Mucosa of gallbladder (tissue), 1 donor: ENCODE measurements around the gene CENPVL3. TPM values are rescaled to one million over a fixed set of nuclear protein-coding genes. Genes with fewer than 3 reads are reported as not detected.
A peak's percentile ranks its signal among the peaks of the same experiment; 100 is the strongest.
"Not testable (repeated sequence)": the region's sequence is repeated elsewhere in the genome, so short reads cannot be mapped to it uniquely, and the experiment has no call there.

Source experiments
- DNase-seq: peaks from one replicate; pipeline ENCODE4 v3.0.0-alpha.2; 2020; ENCODE audit warnings: low spot score
- total RNA-seq: library from RNA; stranded (reverse); gene quantifications from one replicate; pipeline ENCODE4 v1.2.1, GENCODE V29; 2021
- donor health status: DM: no; HTN: no; CAD: no.

CENPVL3 gene
- total RNA-seq, result not detected

GRCh38 chrX:51618241-51619155 is at the start of gene CENPVL3:
TSS of gene CENPVL3 (minus strand) at chrX:51618912. CDS start at chrX:51618873, 39 bp downstream.
- not testable (repeated sequence) for DNase-seq

- no peak for DNase-seq
Measured at GRCh38 chrX:51665981-51666380, 47.3 kb upstream of the CENPVL3 start.

DNA sequence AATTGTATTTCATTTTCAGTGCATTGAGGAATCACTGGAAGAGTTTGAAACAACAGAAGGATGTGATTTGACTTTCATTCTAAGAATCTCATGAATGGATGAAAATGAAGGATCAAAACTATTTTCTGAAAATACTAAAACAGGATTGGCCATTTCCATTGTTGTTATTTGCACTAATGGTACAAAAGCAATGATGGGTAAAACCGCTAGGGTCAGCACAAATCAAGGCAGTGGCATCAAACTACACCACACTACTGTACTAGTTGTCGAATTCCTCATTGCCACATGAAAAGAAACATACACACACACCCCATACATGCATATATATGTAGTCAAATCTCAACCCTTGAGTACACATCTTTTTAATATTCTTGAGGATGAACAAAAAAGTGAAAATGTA is 24.7 kb upstream of the CENPVL3 start:
- DNase-seq, result no peak

- DNase-seq, result peak; percentile 17
Measured at GRCh38 chrX:51641421-51642021, 22.8 kb upstream of the CENPVL3 start.

DNA sequence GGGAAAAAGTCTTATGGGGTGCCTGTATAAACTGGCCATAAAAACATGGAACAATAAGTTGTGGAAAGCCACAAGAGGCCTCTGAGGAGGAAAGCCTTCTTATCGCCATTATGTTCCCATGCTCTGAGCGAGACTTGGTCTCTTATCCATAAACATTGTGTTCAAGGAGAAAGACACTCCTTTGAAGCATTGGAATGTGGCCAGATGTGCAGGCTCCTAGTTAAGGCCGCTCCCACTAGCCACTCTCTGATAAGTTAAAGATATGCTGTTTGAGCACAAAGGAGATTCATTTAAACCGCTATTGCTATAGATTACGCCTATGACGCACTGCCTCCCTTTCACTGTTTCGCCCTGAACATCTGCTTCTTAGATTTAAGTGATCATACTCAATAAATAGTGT is 17.8 kb upstream of the CENPVL3 start:
- DNase-seq, result not testable (repeated sequence)

GRCh38 chrX:51614353-51615012 is 4.2 kb downstream of the CENPVL3 start:
- DNase-seq, result no peak

DNA sequence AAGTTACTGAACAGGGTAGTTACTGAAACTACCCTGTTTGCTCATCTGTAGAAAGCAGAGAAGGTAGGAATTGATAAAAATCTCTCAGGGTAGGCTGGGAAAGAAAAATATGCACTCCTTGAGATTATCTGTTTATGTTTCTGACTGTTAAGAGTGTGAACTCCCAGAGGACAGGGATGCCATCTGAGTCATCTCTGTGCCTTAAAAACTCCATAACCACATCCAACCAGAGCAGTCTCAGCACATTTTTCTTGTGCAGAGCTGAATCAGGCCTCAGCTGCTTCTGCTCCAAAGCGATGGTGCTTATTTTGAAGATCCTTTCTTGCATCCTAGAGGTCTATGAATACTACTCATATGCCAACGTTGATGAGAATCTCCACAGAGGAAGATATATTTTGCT is 9.9 kb downstream of the CENPVL3 start:
- DNase-seq, result no peak

GRCh38 chrX:51608126-51608525 is 10.6 kb downstream of the CENPVL3 start:
- DNase-seq, result no peak

GRCh38 chrX:51606446-51606845 is 12.3 kb downstream of the CENPVL3 start:
- no peak for DNase-seq

- no peak for DNase-seq
Measured at GRCh38 chrX:51598899-51599298, 19.8 kb downstream of the CENPVL3 start.

DNA sequence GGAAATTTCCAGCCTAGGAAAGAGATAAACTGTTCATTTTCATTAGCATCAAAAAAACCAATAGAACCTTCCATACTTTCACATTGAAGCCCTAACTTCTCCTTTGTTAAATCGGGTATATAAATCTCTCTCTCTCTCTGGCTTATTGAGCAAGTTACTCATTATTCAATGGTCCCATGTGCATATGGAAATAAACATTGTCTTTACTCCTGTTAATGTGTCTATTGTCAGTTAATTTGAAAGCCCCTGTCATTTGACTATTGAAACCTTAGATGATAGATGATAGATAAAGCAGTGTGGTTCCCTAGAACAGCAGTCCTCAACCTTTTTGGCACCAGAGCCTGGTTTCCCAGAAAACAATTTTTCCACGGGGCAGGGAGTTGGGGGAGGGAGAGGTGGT is 46.8 kb downstream of the CENPVL3 start:
- no peak for DNase-seq

DNA sequence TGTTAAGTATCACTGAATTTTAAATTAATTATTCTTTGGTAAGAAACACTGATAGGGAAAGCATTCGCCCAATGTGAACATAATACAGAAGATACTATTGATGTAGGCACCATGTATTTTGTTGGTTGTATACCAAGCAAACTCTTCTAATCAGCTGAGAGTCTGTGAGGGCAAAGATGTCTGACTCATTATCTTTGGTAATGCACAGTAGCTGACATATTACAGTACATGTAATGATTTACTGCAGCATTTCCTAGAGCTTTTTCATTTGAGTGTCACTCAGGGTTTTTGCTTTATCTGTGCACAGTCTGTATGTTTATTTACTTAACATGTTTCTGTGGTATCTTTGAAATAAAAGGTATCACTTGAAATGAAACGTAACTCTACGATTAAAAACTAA is 49.2 kb downstream of the CENPVL3 start:
- DNase-seq, result no peak

DNA sequence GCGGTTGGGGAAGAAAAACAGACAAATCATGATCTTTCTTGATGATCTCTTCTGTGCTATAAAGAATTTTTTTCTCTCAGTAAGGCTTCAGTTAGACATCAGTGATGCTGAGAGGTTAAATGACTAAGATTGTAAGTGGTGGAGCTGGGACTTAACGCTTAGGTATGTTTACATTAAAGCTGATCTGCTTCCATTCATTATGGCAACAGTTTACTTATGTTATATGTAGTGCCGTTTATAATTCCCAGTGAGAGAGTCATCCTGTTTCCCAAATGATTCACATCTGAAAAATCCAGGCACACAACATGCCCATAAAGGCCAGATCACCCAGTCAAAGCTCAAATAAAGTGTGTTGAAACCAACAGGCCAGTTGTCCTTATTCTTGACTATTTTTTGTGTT is 50.1 kb downstream of the CENPVL3 start:
- DNase-seq, result no peak

Other genes starting within 250 kb of the CENPVL3 start
- 1.5 TPM for gene NUDT11, start 122.3 kb downstream of the CENPVL3 start, total RNA-seq
- 0.17 TPM for gene CENPVL2, start 63.9 kb upstream of the CENPVL3 start, total RNA-seq
- 0.17 TPM for gene CENPVL1, start 91.6 kb upstream of the CENPVL3 start, total RNA-seq
- gene GSPT2, start 124.5 kb upstream of the CENPVL3 start, total RNA-seq, result 13.4 TPM